HCT116 (cell line): Measurements from ENCODE around the gene CDC45. TPM values are rescaled to one million over a fixed set of nuclear protein-coding genes. Genes with fewer than 3 reads are reported as not detected.

ENCODE experiments used
- ATAC-seq: fragments of 200-7000 bp; cut with Tn5 transposase; 2 replicates; pipeline ENCODE4 v1.9.1; 2020; ENCODE audit warnings: mild to moderate bottlenecking, moderate library complexity
- BruUV-seq: library from RNA; stranded (reverse); fragments of 400-500 nt; replicated peaks from 2 replicates; lab custom pipeline; 2021; lab: Mats Ljungman, UMichigan
- CTCF ChIA-PET: fragments of 300-600 bp; sonication (Branson Sonifier 250); formaldehyde crosslinking; loops from one replicate; lab custom pipeline; 2021; ENCODE audit warnings: antibody characterized with exemption; lab: Charles Lee
- POLR2A ChIA-PET: fragments of 300-600, 350-600 bp; sonication (Branson Sonifier 250); formaldehyde crosslinking; loops from one replicate; lab custom pipeline; 2021; ENCODE audit warnings: antibody characterized with exemption; lab: Charles Lee
- RAD21 ChIA-PET, 2 experiments: fragments of 300-600 bp; sonication (Branson Sonifier 250); formaldehyde crosslinking; loops; one replicate each; lab custom pipeline; 2023; ENCODE audit warnings: low total read pairs in 2 of 2; ENCODE audit not compliant: uncharacterized antibody in 2 of 2, unreplicated experiment in 2 of 2, low non-redundant PET in 1 of 2; lab: Charles Lee
- DNase-seq: peaks from one replicate; pipeline ENCODE4 v3.0.0-alpha.2; 2010; ENCODE audit warnings: low read depth, low spot score
- H2AFZ ChIP-seq: fragments of 200-600 bp; shearing (Covaris generic), sonication (generic); 2 replicates; pipeline ENCODE4 v1.6.1; 2017; ENCODE audit warnings: low read depth, mixed run types, mixed read lengths, antibody characterized with exemption, low read length; ENCODE audit not compliant: poor library complexity, severe bottlenecking
- H3K27ac ChIP-seq: 2 replicates; pipeline ENCODE4 v1.5.1; 2012; ENCODE audit warnings: low read depth, low read length
- H3K27me3 ChIP-seq: fragments of 200-600 bp; sonication (generic); 2 replicates; pipeline ENCODE4 v1.6.1; 2016; ENCODE audit warnings: mixed run types, low read length, mixed read lengths; ENCODE audit not compliant: insufficient read depth
- H3K36me3 ChIP-seq, 2 experiments: fragments of 200-500 bp in 1 of 2; fragments of 200-600 bp in 1 of 2; sonication (Bioruptor generic) in 1 of 2; sonication (generic) in 1 of 2; 2 replicates each; pipeline versions ENCODE4 v1.5.1 to v1.6.1; 2014 to 2016; ENCODE audit warnings: low read length in 2 of 2, inconsistent platforms in 1 of 2, mixed read lengths in 1 of 2, mixed run types in 1 of 2; ENCODE audit not compliant: insufficient read depth in 2 of 2, control insufficient read depth in 1 of 2
- H3K4me1 ChIP-seq, 2 experiments: fragments of 200-600 bp in 1 of 2; sonication (generic) in 1 of 2; 2 replicates each; pipeline versions ENCODE4 v1.5.1 to v1.6.1; 2012 to 2017; ENCODE audit warnings: low read length in 2 of 2, inconsistent platforms in 1 of 2, mild to moderate bottlenecking in 1 of 2, mixed read lengths in 1 of 2, mixed run types in 1 of 2, moderate library complexity in 1 of 2; ENCODE audit not compliant: insufficient read depth in 2 of 2, control insufficient read depth in 1 of 2
- H3K4me2 ChIP-seq: fragments of 200-600 bp; sonication (generic); 2 replicates; pipeline ENCODE4 v1.6.1; 2017; ENCODE audit warnings: mixed run types, low read length, mixed read lengths
- H3K4me3 ChIP-seq, 2 experiments: fragments of 200-600 bp in 1 of 2; sonication (generic) in 1 of 2; replicated peaks in 1 of 2; 2 replicates each; pipeline ENCODE4 v1.5.1; 2011 to 2016; ENCODE audit warnings: low read length in 2 of 2, control low read depth in 1 of 2, low read depth in 1 of 2, mild to moderate bottlenecking in 1 of 2, mixed read lengths in 1 of 2, mixed run types in 1 of 2
- H3K79me2 ChIP-seq: fragments of 200-600 bp; sonication (generic); 2 replicates; pipeline ENCODE4 v1.6.1; 2017; ENCODE audit warnings: mild to moderate bottlenecking, mixed run types, low read length, moderate library complexity, mixed read lengths; ENCODE audit not compliant: insufficient read depth
- H3K9ac ChIP-seq: fragments of 200-600 bp; sonication (generic); 2 replicates; pipeline ENCODE4 v1.6.1; 2016; ENCODE audit warnings: low read length, mixed read lengths
- H3K9me2 ChIP-seq: fragments of 200-600 bp; sonication (generic), shearing (Covaris generic); 2 replicates; pipeline ENCODE4 v1.6.1; 2017; ENCODE audit warnings: mixed run types, mild to moderate bottlenecking, moderate library complexity; ENCODE audit not compliant: insufficient read depth
- H3K9me3 ChIP-seq, 2 experiments: fragments of 200-500 bp in 1 of 2; fragments of 200-600 bp in 1 of 2; sonication (Bioruptor generic) in 1 of 2; sonication (generic) in 1 of 2; 2 replicates each; pipeline ENCODE4 v1.6.1; 2014 to 2017; ENCODE audit warnings: low read length in 2 of 2, mixed read lengths in 2 of 2, inconsistent platforms in 1 of 2, low read depth in 1 of 2, mild to moderate bottlenecking in 1 of 2, mixed run types in 1 of 2, moderate library complexity in 1 of 2; ENCODE audit not compliant: control insufficient read depth in 1 of 2, insufficient read depth in 1 of 2
- H4K20me1 ChIP-seq: fragments of 200-600 bp; sonication (generic), shearing (Covaris generic); 2 replicates; pipeline ENCODE4 v1.6.1; 2017; ENCODE audit warnings: mixed run types, mild to moderate bottlenecking, moderate library complexity; ENCODE audit not compliant: insufficient read depth
- EGR1 ChIP-seq: IDR thresholded peaks from 2 replicates; pipeline ENCODE4 v1.6.1; 2012; ENCODE audit warnings: low read depth
- EZH2 ChIP-seq: fragments of 200-600 bp; sonication (generic); IDR thresholded peaks from 2 replicates; pipeline ENCODE4 v1.6.1; 2017; ENCODE audit warnings: antibody characterized with exemption, mixed run types
- RAD21 ChIP-seq: IDR thresholded peaks from 2 replicates; pipeline ENCODE4 v1.6.1; 2012; ENCODE audit warnings: low read depth, mild to moderate bottlenecking
- YY1 ChIP-seq: IDR thresholded peaks from 2 replicates; pipeline ENCODE4 v1.6.1; 2011; ENCODE audit warnings: low read length, low read depth, moderate library complexity, mild to moderate bottlenecking; ENCODE audit not compliant: insufficient replicate concordance; ENCODE audit errors: extremely low read depth
- ZFX ChIP-seq: fragments of 450-650 bp; IDR thresholded peaks from 2 replicates; pipeline ENCODE4 v1.6.1; 2017
- intact Hi-C: fragments of 100-400 bp; cut with micrococcal nuclease; formaldehyde crosslinking; loops from 2 replicates; pipeline ENCODE4 v1.10.0; 2022
- total RNA-seq: library from RNA; stranded (reverse); gene quantifications from one replicate; pipeline ENCODE4 v1.2.1, GENCODE V29; 2021; ENCODE audit not compliant: unreplicated experiment
- TF ChIP-seq, protein P1 (sequence below): IDR thresholded peaks from 2 replicates; pipeline ENCODE4 v1.6.1; 2012; ENCODE audit warnings: low read depth
- TF ChIP-seq, protein P2 (sequence below), 3 experiments: fragments of 200-600 bp in 1 of 3; sonication (generic) in 1 of 3; IDR thresholded peaks in 2 of 3; conservative IDR thresholded peaks in 1 of 3; 2 replicates each; pipeline ENCODE4 v1.5.1; 2012 to 2017; ENCODE audit warnings: low read depth in 2 of 3, low read length in 2 of 3, antibody characterized with exemption in 1 of 3, borderline replicate concordance in 1 of 3, control low read depth in 1 of 3, mild to moderate bottlenecking in 1 of 3, mixed read lengths in 1 of 3, mixed run types in 1 of 3, moderate library complexity in 1 of 3; ENCODE audit not compliant: insufficient read depth in 1 of 3

CDC45 gene
- total RNA-seq, 1 experiment from 2014 or later: 43.4 TPM

GRCh38 chr22:19548964-19549363 lies 69.2 kb downstream of the CDC45 start:
- Histone ChIP-seq H2AFZ (no peak overlapping the region), H4K20me1 (no peaks in the 10 kb centered on the region)
- ChIA-PET CTCF (no interaction called here), POLR2A (no interaction called here)
- TF ChIP-seq, protein P1, sequence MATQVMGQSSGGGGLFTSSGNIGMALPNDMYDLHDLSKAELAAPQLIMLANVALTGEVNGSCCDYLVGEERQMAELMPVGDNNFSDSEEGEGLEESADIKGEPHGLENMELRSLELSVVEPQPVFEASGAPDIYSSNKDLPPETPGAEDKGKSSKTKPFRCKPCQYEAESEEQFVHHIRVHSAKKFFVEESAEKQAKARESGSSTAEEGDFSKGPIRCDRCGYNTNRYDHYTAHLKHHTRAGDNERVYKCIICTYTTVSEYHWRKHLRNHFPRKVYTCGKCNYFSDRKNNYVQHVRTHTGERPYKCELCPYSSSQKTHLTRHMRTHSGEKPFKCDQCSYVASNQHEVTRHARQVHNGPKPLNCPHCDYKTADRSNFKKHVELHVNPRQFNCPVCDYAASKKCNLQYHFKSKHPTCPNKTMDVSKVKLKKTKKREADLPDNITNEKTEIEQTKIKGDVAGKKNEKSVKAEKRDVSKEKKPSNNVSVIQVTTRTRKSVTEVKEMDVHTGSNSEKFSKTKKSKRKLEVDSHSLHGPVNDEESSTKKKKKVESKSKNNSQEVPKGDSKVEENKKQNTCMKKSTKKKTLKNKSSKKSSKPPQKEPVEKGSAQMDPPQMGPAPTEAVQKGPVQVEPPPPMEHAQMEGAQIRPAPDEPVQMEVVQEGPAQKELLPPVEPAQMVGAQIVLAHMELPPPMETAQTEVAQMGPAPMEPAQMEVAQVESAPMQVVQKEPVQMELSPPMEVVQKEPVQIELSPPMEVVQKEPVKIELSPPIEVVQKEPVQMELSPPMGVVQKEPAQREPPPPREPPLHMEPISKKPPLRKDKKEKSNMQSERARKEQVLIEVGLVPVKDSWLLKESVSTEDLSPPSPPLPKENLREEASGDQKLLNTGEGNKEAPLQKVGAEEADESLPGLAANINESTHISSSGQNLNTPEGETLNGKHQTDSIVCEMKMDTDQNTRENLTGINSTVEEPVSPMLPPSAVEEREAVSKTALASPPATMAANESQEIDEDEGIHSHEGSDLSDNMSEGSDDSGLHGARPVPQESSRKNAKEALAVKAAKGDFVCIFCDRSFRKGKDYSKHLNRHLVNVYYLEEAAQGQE: no peak
- TF ChIP-seq RAD21 (no peak), EGR1 (no peak)
- TF ChIP-seq, all 23 proteins: peak for 0
- no peaks in the 10 kb centered on the region for H3K4me1 ChIP-seq
- H3K27ac ChIP-seq: no peak overlapping the region
- no peaks in the 10 kb centered on the region for H3K27me3 ChIP-seq
- ATAC-seq (no peak), DNase-seq (no peak)
- H3K36me3 ChIP-seq: no peaks in the 10 kb centered on the region
- RAD21 ChIA-PET: no interaction called here
- no TSS peak for BruUV-seq
- H3K79me2 ChIP-seq: no peaks in the 10 kb centered on the region
- H3K4me3 ChIP-seq: no peak overlapping the region
- intact Hi-C loops: no loop called here
- no peak overlapping the region for H3K4me2 ChIP-seq
- no peaks in the 10 kb centered on the region for H3K9me2 ChIP-seq
- H3K9me3 ChIP-seq: peaks cover 4 to 8% of the 10 kb centered on the region in 2 experiments; a peak in 2 of 4 replicates
- no peak overlapping the region for H3K9ac ChIP-seq

- ChIA-PET RAD21 (no interaction called here), POLR2A (no interaction called here), CTCF (no interaction called here)
- BruUV-seq: no TSS peak
- H4K20me1 ChIP-seq: no peaks in the 10 kb centered on the region
- peaks cover 4 to 8% of the 10 kb centered on the region in 2 experiments; a peak in 2 of 4 replicates for H3K9me3 ChIP-seq
- H2AFZ ChIP-seq: no peak overlapping the region
- H3K79me2 ChIP-seq: no peaks in the 10 kb centered on the region
- H3K27me3 ChIP-seq: no peaks in the 10 kb centered on the region
- no peaks in the 10 kb centered on the region for H3K9me2 ChIP-seq
- H3K27ac ChIP-seq: no peak overlapping the region
- DNase-seq (no peak), ATAC-seq (no peak)
- H3K9ac ChIP-seq: no peak overlapping the region
- intact Hi-C loops: no loop called here
- H3K4me1 ChIP-seq: peaks cover 0 to 3% of the 10 kb centered on the region in 2 experiments; a peak in 3 of 4 replicates
- no peak overlapping the region for H3K4me3 ChIP-seq
- TF ChIP-seq, protein P2, sequence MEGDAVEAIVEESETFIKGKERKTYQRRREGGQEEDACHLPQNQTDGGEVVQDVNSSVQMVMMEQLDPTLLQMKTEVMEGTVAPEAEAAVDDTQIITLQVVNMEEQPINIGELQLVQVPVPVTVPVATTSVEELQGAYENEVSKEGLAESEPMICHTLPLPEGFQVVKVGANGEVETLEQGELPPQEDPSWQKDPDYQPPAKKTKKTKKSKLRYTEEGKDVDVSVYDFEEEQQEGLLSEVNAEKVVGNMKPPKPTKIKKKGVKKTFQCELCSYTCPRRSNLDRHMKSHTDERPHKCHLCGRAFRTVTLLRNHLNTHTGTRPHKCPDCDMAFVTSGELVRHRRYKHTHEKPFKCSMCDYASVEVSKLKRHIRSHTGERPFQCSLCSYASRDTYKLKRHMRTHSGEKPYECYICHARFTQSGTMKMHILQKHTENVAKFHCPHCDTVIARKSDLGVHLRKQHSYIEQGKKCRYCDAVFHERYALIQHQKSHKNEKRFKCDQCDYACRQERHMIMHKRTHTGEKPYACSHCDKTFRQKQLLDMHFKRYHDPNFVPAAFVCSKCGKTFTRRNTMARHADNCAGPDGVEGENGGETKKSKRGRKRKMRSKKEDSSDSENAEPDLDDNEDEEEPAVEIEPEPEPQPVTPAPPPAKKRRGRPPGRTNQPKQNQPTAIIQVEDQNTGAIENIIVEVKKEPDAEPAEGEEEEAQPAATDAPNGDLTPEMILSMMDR (IDR thresholded peaks at IDR 0.05 in 2 of 3, conservative IDR thresholded peaks at IDR 0.05 in 1 of 3; ENCODE audit: borderline replicate concordance in 1 of 3, insufficient read depth in 1 of 3, low read depth in 2 of 3, low read length in 2 of 3): no peak
- TF ChIP-seq YY1: no peak
- TF ChIP-seq ZFX: no peak
- TF ChIP-seq EZH2: no peak
- TF ChIP-seq RAD21: no peak
- no peak overlapping the region for H3K4me2 ChIP-seq
- no peaks in the 10 kb centered on the region for H3K36me3 ChIP-seq
Measured at GRCh38 chr22:19549428-19549827, 69.7 kb downstream of the CDC45 start.
